NCI-H1436 treated with DMSO at 0.1 percent for 48 hours (cell line): ENCODE results near the gene CLDN7.
A peak's percentile ranks its signal among the peaks of the same experiment; 100 is the strongest.
"Not testable (repeated sequence)": the region's sequence is repeated elsewhere in the genome, so short reads cannot be mapped to it uniquely, and the experiment has no call there.

Experiments
- DNase-seq: peaks from one replicate; lab custom pipeline; 2025; lab: John Stamatoyannopoulos, UW

The CLDN7 gene

DNA sequence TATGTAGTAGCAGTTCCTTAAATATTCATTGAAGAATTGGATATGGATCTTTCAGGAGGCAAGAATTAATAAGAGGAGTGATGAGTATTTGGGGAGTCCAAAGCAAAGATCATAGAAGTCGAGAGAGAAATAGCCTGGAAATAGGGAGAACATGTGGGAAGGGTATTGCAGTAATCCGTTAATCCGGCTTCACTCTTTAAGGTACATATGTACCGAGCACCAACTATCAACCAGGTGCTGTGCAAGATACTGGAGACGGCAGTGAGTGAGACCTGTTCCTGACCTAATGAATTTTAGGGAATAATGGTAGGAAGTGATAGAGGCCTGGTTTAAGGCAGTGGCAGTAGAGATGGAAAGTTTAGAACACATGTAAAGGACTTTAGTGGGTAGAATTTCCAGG is 9.2 kb downstream of the CLDN7 start:
- DNase-seq = no peak

DNA sequence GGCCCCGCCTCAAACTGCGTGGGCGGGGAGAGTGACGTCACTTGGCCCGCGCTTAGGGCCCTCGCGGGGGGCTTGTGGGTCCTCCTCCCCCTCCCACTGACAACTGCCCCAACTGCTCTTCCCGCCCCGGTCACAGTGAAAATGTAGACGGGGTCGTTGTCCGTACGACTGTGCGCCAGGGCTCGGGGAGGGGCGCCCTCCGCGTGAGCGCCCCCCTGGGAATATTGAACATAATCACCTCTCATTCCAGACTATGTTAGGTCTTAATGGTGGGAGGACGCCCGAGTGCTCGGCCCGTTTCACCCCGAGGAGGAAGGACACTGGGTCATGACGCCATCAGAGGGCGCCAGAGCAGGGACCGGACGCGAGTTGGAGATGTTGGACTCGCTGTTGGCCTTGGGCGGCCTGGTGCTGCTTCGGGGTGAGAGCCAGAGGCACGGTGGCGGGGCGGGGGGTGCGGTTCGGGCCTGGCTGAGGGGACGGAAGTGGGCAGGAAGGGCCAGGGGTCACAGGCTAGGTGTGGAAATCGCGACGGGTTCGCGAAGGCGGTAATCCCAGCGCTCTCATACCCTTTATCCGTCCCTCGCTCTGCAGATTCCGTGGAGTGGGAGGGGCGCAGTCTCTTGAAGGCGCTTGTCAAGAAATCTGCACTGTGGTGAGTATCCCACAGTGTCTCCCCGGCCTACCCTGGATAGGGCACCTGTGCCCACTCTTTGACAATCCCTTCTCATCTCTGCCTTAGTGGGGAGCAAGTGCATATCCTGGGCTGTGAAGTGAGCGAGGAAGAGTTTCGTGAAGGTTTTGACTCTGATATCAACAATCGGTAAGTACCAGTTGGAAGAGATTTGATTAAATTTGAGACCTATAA is 9.9 kb downstream of the CLDN7 start, which contains the start of gene ELP5:
Gene ELP5 (plus strand): TSS at position 40 of the 868 bp plus-strand sequence. CDS start 336 bp downstream, at position 376.
- peak; percentile 63 for DNase-seq

DNA sequence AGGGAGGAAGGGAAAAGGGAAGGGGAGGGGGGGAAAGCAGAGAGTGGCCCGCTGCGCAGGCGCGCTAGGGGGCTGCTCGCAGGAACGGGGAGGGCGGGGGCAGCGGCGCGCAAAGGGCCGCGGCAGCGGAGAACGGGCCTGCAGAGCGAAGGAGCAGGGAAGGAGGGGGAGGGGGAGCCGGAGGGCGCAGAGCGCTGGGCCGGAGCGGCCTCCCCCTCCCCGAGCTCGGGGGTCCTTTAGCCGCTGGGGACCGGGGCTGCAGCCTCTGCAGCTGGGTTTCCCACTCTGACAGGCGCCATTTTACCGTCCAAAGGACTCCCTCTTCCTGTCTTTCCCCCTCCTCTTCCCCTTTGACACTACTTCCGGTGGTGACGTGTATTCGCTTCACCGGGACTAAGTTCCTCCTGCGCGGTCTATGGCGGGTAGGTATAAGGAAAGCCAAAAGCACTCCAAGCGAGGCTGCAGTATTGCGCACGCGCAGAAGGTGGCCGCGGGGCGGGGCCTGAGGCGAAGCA is 10.6 kb downstream of the CLDN7 start, which contains the start of gene CTDNEP1:
Gene CTDNEP1 (minus strand): TSS at position 74 of the 515 bp plus-strand sequence. CDS start 438 bp downstream, outside the sequence.
- peak; percentile 90 for DNase-seq

DNA sequence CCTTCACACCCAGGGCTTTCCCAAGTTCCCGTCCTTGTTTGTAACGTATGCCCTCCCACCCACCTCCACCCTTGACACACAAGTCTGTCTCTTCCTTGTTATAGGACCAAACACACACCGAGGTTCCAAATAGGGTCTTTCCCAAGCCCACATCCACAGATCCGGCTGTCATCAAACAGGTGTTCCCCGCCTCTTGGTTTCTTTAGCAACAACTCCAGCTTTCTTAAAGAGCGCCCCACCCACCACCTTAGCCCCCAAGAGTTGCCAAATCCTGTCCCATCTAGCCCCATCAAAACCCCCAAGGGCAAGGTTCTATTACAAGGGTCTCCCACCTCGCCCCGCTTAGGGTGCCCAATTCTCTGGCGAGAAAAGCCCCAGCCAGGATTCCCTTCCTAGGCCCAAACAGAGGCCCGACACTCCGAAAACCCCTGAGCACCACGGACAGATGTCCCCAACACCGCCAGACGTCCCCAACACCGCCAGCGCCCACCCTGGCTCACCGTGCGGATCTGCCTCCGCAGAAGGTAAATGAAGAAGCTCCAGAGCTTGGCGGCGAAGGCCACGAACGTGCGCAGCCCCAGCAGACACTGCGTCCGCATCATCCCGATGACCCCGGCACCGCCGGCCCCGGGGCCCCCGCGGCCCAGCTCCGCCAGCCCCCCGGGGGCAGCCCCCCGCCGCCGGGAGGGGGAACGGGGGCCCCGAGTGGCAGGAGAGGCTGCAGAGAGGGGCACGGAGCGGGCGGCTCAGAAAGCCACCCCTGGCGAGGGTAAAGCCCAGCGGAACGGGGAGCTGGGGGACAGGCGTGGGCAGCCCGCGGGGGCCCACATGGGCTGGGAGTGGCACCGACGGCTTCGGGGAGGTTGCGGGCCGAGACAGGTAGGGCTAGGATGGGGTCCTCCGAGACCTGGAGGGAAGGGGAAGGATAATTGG is 11.3 kb downstream of the CLDN7 start:
- DNase-seq = no peak

DNA sequence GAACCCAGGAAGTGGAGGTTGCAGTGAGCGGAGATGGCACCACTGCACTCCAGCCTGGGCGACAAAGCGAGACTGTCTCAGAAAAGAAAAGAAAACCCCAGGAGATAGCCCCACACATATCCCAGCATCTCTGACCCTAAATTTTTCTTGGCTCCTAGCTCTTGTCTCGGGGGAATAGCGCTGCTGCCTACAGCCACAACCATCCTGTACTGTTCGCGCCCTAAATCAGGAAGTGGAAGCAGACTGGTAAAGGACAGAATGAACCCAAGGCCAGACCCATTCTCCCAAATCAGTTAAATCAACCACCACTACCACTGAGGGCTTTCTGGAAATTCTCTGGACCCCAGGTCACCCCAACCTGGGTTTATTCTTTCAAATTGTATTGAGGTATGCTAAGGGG is 12.4 kb downstream of the CLDN7 start:
- DNase-seq = no peak

DNA sequence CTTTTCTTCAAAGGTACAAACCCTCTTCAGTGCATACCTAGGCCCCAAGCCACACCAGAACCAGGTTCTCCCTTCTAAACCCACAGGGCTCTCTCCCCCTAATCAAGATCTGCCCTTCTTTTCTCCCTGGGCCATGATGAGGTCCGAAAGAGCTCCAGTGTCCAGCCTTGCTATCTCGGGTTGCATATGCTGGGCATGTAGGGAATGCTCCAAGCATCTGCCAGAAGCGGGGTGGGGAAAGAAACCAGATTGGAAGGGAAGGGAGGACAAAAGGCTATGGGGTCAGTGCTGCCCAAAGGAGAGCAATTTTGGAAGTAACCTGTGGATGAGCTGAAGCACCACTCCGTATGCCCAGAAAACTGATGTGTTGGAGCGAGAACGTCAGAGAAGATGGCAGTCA is 13.1 kb downstream of the CLDN7 start:
- no peak for DNase-seq

DNA sequence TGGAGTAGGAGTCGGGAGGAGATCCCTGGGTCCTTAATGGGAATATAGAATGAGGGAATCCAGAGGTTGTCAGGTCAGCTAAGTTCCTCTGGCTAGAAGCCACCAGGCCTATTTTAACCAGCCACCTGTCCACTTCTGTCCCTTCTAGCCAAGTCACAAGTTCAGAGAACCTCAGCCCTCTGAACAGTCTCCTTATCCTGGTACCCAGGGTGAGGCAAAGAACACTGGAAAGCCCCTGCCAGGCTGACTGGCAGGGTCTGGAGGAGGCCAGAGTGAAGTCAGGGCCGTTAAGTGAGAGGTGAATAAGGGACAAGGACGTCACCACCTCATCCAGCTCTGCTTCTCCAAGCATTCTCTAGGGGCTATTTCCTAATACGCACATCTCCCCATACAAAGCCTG is 13.5 kb downstream of the CLDN7 start:
- DNase-seq = no peak

DNA sequence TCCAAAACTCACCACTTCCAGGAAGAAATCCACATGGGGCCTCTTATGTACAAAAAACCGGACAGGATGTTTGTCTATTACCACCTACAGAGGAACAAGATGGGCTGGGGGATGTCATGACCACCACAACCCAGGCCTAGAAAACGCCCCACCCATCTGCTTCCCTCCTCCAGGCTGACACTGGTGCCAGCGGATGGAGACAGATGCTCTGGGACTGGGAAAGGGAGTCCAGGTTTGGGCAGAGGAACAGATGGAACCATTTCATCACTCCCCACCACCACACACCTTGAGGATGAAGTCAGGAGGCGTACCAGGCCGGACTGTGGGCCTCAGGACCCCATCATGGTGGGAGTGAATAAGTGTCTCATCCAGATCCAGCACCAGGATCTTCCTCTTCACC is 15.5 kb downstream of the CLDN7 start:
- DNase-seq = no peak

DNA sequence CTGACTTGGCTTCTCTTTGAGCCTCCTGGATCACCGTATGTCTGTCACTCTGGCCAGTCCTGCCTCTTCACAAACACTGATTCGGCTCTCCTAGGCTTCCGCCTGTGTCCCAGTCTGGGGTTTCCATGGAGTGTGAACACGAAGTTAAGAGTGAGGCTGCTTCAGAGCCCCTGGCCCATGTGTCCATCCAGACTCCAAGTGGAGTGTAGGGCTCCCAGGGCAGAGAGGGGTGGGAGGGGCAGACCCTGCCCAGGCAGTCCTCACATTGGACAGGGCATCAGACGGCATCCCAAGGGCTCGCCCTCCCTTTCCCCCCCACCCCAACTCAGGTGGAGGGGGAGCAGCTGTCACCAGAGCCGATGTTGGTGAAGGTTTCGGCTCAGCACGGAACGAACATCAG is 18.4 kb downstream of the CLDN7 start:
- not testable (repeated sequence) for DNase-seq

DNA sequence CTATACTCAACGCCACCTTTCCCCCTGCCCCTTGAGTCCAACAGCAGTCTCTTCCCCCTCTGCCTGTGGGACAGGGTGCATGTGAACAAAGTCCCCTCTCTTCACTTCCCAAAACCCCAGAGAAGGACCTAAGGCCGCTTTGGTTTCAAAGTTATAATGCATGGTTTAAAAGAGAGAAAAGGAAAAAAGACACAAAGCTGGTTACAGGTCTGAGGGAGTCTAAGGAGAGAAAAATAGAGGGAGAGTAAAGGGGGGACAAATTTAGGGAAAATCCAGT is 18.9 kb downstream of the CLDN7 start:
- DNase-seq = no peak

DNA sequence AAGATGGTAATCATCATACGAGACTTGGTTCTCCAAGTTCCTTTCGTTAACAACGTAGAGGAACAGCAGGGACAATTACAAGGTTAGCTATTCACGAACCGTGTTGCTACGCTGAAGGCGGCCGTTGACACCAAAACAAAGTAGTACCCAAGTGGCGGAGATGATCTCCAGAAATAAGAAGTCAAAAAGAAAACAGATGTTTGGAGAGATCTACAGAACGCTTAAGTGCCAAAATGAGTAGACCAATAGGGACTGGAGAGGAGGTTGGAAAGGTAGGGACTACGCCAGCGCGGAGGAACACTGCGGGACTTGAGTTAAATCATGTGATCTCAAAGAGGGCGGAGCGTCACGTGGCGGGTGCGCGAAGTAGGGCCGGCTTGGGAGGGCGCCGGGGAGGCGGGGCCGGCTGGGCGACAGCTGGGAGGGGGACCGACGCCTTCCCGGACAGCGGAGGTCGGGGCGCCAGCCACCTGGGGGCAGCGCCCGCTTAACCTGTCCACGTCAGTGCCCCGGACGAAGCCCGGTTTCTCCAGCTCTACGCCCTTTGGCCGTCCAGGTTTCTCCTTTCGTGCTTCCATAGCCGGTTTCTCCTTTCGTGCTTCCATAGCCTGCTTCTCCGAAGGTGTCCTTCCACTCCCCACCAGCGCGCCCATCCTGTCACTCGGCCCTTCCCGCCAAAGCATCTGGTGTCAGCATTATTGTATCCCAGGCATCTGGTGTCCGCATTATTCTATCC is 19.4 kb downstream of the CLDN7 start:
- peak; percentile 81 for DNase-seq

DNA sequence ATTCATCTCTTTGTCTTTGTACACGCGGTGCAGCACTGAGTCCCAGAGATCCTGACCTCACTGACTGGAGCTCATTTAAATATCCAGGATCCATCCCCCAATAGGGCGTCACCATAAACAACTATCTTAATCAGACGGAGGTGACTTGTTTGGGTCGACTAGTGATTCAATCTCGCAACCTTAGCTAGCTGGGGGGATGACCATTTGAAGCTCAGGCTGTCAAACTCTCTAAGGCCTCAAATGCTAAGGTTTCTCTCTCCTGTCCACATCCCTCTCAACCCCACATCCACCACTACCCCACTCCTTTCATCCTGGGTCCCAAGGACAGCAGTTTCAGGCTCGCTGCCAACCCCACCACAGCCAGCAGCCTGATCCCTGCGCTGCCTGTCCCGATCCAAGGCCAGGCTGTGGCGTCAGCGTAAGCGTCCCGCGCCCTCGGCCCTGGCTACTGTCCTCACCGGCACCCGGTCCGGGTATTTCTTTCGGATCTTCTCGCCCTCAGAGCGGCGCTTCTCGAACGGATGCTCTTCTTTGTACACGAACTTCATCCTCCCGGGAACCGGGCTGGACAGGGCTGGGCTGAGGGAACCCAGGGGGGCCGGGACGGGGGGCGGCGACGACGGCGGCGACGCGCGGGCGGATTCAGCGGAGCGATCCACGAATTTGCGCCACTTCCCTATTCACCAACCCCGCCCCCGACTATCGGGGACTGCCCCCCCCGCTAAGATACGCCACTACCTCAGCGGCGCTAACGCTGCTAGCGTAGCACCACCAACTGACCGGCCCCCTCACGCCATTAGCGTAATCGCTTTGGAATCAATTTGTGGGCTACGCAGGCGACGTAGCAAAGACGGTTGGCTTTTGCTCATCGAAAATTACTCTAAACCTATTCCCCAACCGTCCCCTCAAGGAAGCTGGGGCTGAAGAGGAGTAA is 20.2 kb downstream of the CLDN7 start, which contains the start of gene GABARAP:
Gene GABARAP (minus strand): TSS at position 667 of the 934 bp plus-strand sequence. CDS start 119 bp downstream, at position 548.
- peak; percentile 63 for DNase-seq

DNA sequence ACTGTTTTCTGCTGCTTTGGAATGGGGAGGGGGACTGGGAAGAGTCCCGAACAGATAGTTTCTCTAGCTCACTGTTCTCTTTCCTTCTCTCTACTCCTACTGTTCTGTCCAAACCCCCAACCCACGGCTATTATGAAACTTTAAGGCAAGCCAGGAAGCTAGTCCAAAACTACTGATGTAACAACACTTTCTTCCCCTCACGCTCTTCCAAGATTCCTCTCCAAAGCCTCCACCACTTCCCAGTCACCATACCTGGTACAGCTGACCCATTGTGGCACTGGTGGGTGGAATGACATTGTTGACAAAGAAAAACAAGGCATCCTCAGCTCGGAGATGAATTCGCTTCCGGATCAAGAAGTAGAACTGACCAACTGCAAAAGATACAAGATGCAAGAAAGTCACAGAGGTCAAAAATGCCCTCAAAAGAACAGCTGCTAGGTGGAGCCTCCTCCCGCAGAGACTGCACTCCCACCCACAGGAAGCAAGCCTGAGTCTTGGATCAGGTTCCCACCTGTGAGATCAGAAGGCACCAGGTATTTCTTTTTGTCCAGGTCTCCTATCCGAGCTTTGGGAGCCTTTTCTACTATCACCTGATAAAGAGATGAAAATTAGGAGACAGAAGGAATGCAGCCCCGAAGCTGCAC is 21.1 kb downstream of the CLDN7 start:
- no peak for DNase-seq

DNA sequence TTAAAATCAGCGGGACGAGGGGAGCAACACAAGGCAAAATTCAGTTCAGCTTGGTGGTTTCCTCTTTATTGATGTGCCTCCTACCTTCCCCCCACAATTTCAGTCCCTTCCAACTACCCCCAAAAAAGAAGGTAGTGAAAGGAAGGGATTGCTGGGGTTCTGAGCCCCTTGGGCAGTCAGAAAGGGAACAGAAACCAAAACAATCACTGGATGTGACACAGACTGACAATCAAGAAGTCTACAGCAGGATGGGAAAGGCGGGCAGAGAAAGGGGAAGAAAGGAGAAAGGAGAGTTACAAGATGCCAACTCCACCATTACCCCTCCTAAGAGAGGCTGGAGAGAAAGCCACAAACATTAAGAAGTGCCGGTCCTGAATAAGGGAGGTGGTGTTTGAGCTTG is 21.9 kb downstream of the CLDN7 start:
- DNase-seq = no peak

DNA sequence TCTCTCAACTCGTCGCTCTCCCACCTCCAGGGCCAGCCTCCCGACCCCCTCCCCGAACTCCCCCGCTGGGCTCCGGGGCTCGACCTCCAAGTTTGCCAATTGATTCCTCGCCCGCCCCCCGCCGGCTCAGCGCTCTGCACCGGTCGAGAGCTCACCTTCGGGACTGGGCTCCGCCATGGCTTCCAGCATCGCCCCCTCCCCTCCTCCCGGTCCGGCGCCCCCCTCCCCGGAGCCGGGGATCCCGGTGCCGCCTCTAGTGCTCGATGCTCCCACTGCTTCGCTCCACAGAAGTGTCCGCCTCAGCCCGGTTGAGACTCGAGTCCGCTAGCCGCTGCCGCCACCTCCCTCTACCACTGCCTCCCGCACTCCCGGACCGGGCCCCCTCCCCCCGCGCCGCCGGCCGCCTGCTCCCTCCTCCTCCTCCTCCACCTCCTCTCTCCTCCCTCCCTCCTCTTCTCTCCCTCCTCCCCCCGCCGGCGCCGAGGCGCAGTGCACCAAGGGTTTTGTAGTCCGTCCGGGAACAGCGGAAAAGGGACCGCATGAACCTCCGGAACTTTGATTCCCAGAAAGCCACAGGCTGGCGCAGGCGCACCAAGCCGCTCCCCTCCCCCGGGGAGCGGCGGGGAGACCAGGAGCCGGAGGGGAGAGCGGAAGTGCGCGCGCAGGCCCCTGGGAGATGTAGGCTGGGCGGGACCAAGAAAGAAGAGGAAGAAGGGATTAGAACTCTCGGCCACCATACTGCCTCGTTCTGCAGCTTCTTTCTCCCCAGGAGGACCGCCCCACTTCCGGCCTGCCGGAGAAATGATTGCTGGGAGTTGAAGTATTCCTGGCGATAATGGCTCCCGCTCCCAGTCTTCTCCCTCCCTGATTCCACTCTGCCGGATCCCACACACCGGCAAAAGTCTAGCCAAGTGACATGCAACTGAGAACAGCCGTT is 22.9 kb downstream of the CLDN7 start, which contains the start of gene PHF23:
Gene PHF23 (minus strand): TSS at position 367 of the 937 bp plus-strand sequence. CDS start 178 bp downstream, at position 189.
- DNase-seq = peak; percentile 97

DNA sequence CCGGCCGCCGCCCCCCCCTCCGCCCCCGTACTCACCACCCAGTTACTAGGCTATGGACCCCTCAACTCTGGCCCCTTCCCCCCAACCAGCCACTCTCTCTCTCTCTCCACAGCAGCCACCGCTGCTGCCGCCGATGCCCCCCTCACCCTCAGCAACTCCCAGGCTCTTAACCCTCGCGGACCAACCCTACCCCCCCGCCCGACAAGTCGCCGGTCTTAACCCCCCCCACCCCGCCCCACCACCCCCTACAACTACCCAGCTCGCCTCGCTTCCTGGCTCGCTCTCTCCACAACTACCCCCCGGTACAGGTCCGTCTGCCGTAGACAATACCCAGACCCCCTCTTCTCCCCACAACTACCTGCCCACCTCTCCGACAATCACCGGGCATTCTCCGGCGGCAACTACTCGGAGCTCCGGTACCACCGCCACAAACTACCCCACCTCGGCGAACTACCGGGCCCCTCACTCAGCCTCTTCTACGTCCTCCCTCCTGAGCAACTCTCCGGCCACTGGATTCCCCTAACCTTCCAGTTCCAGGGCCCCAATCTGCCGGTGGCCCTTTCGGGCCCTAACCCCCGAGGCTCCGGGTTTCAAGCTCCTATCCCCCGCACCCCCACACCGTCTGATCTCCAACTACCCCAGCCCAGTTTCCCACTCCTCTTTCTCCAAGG is 23.7 kb downstream of the CLDN7 start:
- no peak for DNase-seq

DNA sequence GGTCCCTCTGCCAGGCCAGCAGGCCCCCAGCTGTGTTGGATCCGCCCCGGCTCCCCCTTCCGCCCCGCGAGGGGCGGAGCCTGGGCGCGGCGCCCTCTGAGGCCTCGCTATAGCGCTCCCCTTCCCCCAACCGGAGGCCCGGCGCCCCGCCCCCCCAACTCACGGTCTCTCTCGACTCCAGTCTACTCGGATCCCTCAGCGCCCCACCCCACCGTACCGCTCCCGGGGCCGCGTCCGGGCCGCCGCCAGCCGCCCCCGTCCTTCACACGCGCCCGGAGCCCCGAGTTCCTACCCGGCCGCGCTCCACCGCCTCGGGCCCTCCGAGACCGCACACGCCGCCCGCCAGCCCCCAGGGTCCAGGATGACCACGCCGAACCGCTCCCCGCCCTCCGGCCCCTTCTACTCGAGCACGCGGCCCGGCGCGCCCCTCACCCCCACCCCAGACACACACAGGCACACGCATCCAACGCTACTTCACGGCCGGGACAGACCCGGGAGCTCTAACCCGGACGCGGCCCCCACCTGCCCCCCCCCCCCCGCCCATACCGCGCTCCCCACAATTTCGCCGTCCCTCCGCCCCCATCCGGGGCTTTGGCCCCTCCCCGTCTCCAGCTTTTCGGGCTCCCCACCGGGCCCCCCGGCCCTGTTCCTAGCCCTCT is 24.4 kb downstream of the CLDN7 start:
- DNase-seq = no peak

DNA sequence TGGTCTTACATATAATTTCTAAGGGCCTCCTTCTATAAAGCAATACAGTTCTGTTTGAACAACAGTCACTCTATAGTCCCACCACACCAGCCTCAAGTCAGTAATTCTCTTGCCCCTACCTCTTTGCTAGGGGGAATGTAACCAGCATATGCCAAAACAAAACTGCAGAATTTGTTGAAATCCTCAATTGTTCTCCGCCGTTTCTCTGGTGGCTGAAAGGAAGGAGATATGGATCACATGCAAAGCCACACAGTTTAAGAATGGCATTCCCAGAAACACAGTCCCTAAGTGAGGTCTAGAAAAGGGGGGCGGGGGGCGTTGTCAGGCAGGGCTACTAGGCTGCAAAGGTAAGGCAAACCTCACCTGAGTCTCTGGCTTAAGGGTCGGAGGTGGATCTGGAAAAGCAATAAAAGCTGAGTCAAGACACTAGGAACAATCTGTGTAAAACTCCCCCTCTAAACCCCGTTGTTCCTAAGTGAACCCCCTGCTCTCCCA is 25.0 kb downstream of the CLDN7 start:
- DNase-seq = no peak
